Activated CD4-positive, alpha-beta T cell treated with anti-CD3 and anti-CD28 coated beads, Interleukin-2, amount 50 U/mL, for 1 hour (primary cell): Measurements from ENCODE around the gene NFKB1.
"Not testable (repeated sequence)": the region's sequence is repeated elsewhere in the genome, so short reads cannot be mapped to it uniquely, and the experiment has no call there.

Experiments used
- DNase-seq: peaks from one replicate; pipeline ENCODE4 v3.0.0-alpha.2; 2020

Gene NFKB1

GRCh38 chr4:102567427-102567826, 66.3 kb downstream of the NFKB1 start:
- no peak for DNase-seq

GRCh38 chr4:102569200-102569599, 68.0 kb downstream of the NFKB1 start:
- DNase-seq: no peak

GRCh38 chr4:102570211-102570610, 69.1 kb downstream of the NFKB1 start:
- DNase-seq: not testable (repeated sequence)

GRCh38 chr4:102572452-102572851, 71.3 kb downstream of the NFKB1 start:
- no peak for DNase-seq

- DNase-seq: no peak
Observed at GRCh38 chr4:102574317-102574716, 73.2 kb downstream of the NFKB1 start.

- no peak for DNase-seq
Observed at GRCh38 chr4:102575369-102576129, 74.4 kb downstream of the NFKB1 start.

- DNase-seq: no peak
Observed at GRCh38 chr4:102578270-102578669, 77.1 kb downstream of the NFKB1 start.

GRCh38 chr4:102578819-102579218, 77.7 kb downstream of the NFKB1 start:
- DNase-seq: no peak

GRCh38 chr4:102579794-102580462, 78.8 kb downstream of the NFKB1 start:
- no peak for DNase-seq

DNA sequence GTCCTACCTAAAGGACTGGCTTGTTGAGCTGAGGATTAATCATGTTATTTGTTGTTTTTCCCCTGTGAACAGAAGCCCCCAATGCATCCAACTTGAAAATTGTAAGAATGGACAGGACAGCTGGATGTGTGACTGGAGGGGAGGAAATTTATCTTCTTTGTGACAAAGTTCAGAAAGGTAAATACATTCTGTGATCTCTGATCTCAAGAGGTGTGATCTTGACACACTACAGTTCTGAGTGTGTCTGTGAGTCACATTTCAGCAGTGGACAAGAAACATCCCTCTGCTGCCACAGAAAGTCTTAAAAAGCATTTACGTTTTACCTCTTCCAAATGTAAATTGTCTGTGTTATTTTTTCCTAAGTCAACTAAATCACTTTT, 79.3 kb downstream of the NFKB1 start:
- DNase-seq: no peak

GRCh38 chr4:102584091-102584490, 82.9 kb downstream of the NFKB1 start:
- no peak for DNase-seq

GRCh38 chr4:102585329-102585728, 84.2 kb downstream of the NFKB1 start:
- no peak for DNase-seq

DNA sequence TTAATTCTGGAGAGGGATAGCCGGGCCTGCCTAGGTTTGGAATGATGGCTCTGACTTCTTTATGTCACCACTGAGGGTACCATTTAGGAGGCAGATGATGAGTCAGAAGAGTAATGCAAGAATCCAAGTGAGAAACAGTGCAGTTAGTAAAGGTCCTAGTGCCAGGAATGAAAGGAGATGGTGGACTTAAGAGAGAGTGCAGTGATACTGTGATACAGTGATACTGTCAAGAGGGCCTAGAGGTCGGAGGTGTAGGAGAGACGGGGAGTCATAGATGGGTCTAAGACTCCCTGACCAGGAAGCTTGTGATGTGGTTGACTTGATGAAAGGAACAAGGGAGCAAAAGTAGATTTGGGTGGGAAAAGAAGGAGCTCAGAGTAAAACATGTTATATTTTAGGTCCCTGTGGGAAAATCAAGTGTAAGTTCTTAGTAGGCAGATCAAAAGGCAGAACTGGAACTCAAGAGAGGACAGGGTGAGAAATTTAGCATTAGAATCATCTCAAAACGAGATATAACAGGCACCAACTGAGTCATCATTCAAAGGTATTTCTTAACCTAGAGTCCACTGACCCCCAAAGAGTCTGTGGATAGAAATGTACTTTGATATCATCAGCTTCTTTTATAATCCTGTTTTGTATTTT, 85.0 kb downstream of the NFKB1 start:
- no peak for DNase-seq

DNA sequence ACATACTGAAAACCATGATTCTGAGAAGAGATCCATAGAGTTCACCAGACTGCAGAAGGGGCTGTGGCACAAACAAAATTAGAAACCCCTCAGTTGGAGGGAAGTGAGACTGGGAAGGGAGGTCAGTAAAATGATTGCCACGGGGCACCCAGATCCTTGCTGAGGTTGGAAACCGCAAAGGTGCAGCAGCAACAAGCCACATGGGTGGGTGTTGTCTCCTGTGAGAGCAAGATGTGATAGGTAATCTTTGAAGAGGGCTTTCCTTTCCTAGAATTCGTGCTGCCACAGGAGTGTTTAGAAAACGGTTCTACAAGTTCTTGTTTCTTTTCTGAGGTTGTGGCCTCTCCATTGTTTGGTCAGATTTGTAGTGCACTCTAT, 85.5 kb downstream of the NFKB1 start:
- DNase-seq: peak; percentile 21

- DNase-seq: no peak
Observed at GRCh38 chr4:102589743-102590142, 88.6 kb downstream of the NFKB1 start.

DNA sequence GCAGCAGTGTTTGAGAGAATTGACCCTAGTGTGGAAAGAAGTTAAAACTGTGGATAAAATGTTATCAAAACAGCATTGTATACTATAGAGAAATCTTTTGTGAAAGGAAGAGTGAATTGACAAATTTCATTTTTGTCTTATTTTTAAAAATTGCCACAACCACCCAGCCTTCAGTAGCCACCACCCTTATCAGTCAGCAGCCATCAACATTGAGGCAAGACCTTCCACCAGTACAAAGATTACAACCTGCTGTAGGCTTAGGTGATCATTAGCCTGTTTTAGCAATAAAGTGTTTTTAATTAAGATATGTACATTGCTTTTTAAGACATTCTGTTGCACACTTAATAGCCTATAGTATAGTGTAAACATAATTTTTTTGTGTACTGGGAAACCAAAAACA, 91.1 kb downstream of the NFKB1 start:
- no peak for DNase-seq

- no peak for DNase-seq
Observed at GRCh38 chr4:102593147-102593546, 92.0 kb downstream of the NFKB1 start.

GRCh38 chr4:102594000-102594399, 92.8 kb downstream of the NFKB1 start:
- no peak for DNase-seq

DNA sequence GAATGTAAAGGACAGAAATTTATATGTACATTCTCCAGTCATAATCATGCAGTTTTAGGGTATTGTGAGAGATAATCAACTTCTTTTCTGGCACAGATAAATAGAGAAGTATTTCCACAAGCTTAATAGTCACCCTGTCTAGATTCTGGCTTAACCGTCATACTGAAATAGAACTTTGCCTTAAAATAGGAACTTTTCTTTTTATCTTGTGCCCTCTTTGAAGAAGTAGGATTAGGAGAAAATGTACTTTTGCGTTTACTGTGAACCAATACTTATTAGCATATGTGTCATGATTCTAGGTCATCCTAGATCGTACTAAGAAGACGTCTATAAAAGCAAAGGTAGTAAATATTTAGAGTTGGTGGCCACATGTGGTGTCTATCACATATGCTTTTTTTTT, 95.4 kb downstream of the NFKB1 start:
- DNase-seq: no peak

GRCh38 chr4:102598086-102598761, 97.1 kb downstream of the NFKB1 start:
- no peak for DNase-seq

GRCh38 chr4:102598762-102599374, 97.7 kb downstream of the NFKB1 start:
- DNase-seq: no peak

DNA sequence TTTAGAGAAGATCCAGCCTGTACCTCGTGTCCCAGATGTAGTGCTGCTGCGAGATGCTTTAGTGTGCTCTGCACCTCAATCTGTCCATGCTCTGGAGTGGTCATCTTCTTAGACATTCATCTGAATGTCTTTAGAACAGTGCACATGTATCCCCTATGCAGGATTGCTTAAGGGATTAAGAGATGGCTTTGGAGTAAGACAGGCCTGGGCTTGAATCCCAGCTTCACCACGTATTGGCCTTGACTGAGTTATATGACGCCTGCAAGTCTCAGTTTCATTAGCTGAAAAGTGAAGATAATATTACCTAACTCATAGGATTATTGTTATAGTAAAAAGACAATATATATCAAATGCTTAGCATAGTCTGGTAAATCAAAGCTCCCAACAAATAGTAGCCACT, 98.3 kb downstream of the NFKB1 start:
- DNase-seq: no peak

DNA sequence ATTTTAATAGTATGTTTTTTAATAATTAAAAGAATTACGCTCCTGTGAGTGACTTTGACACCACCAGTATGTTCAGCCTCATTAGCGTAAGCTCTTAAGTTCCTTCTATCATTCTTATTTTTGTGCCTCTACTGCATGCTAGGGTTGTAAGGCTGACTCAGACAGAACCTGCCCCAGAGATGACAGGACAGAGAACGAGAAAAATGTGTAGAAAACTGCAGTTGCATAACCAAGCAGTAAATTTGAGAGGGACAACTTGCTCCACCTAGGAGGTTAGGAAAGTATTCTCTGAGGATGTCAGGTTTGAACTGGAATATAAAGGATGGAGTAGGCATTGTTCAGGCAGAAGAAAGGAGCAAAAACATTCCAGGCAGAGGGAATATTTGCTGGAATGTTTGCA, 98.7 kb downstream of the NFKB1 start:
- no peak for DNase-seq
